NCI-H524 treated with DMSO at 0.1 percent for 48 hours (cell line): Measurements from ENCODE around the gene GCNA.

Source experiments
- DNase-seq: peaks from one replicate; lab custom pipeline; 2025; lab: John Stamatoyannopoulos, UW

Gene GCNA

DNA sequence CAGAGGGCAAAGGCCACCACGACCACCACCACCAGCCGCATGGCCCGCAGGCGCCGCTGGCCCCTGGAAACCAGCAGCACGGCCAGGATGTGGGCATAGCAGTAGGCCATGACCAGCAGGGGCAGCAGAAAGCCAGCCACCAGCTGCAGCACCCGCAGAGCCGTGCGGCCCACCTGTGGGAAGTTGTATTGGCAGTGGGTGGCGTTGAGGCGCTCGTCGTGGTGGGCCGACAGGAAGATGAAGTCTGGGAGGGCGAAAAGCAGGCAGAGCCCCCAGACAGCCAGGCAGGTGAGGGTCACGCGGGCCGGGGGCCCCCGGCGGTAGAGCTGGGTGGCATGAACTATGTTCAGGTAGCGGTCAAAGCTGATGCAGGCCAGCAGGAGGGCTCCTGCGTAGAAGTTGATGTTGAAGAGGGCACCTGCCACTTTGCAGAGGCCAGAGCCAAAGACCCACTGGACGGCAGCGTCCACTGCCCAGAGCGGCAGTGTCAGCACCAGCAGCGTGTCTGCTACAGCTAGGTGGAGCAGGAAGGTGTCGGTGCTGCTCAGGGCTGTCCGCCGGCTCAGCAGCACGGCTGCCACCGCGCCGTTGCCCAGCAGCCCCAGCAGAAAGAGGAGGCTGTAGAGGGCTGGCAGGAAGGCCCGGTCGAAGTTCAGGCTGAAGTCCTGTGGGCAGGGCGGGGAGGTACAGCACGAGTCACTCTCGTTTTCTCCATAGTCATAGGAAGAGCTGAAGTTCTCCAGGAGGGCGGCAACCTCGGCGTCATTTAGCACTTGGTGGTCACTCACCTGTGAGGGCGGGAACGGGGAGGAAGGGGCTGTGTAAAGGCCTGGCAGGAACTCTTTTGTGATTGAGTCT lies 38.7 kb downstream of the GCNA start:
- no peak for DNase-seq

- no peak for DNase-seq
These were observed 39.5 kb downstream of the GCNA start for GRCh38 chrX:71617742-71618141.

DNA sequence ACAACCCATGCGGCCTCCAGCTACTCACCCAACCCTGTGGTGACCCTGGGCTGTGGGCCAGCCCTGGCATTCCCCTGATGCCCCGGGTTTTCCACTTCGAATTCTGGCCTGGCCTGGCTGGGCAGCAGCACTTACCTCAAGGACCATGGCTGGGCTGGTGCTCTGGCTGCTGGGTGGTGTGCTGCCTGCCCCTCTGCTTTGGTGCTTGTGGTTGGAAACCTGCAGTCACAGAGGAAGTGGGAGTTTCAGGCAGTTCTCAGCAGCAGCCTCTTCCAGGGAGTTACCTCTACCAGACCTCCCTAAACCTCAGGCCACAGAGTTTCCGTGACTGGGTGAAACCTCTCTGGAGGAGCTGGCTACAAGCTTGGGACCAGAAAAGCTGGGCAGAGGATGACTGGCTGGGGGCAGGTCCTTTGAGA lies 40.1 kb downstream of the GCNA start, which contains the start of gene CXCR3:
Gene CXCR3, minus strand, starts transcription at position 209 of the 419 bp plus-strand sequence. Its CDS starts 62 bp downstream, at position 147.
- DNase-seq, result no peak

- no peak for DNase-seq
These were observed 40.5 kb downstream of the GCNA start for GRCh38 chrX:71618787-71619186.

DNA sequence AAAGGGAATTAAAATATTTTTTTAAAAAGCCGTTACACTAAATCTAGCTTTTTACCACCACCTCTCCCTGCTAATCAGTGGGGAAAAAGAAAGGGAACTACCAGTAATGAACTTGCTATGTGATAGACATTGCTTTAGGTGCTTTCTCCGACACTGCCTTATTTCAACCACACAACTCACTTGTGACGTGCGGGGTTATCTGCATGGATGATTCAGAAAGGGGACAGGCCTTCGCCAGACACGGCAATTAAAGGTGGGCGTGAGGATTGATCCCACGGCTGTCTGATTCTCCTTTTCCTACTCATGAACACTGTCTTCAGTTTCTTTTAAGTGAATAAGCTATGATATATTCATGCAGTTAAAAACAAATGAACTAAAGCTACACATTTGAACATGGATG lies 41.0 kb downstream of the GCNA start:
- DNase-seq, result no peak

DNA sequence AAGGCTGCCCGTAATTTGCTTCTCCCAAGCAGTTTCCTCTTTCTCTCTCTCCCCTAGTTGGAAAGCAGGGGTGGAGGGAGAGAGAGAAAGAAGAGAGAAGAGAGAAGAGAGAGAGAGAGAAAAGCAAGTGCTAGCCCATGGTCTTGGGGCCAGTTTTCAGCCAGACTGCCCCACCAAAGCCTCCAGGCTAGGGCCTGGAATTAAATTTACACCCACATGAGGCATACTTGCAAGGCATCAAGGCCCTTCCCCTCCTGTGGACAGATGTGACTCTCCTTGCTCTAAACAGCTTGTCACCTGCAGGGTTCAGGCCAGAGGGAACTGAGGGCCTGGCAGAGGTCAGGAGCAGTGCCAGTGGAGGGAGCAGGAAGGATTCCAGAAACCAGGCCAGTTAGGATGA lies 41.7 kb downstream of the GCNA start:
- no peak for DNase-seq

DNA sequence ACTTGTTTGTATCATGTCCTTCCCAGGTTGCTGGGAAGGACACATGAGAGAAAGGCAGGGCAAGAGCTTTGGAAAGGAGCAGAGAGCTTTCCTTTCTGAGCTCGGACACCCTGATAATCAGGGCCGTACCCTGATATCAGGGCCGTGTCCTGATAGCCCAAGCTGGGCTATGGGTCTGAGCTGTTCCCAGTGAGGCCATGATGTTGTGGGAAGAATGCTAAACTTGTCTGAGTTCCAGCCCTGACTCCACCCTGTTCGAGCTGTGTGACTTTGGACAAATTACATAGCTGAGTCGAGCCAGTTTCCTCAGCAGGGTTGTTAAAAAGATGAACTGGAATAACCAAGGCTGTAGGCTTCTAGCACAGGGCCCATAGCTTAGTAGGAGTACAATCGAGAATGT lies 43.4 kb downstream of the GCNA start:
- DNase-seq, result no peak

GRCh38 chrX:71622032-71622575 lies 43.9 kb downstream of the GCNA start:
- DNase-seq, result no peak

GRCh38 chrX:71622576-71623450 lies 44.6 kb downstream of the GCNA start:
- no peak for DNase-seq

DNA sequence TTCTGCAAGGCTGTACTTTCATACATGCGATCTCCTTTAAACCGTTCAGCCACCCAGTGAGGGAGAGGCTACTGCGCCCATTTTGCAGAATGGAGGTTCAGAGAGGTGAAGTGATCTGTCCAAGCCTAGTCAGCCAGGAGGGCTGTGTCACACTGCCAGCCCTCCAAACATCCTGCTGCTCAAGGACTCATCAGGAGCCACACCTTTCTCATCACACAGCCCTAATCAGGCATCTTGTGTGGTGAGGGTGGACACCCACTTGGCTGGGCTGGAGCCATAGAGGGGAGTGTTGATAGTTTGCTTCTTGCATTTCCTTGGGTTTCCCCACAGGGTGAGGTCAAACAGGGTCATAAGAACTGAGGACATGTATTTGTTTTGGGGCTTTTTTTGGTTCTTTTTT lies 45.5 kb downstream of the GCNA start:
- DNase-seq, result no peak

- no peak for DNase-seq
These were observed 47.2 kb downstream of the GCNA start for GRCh38 chrX:71625471-71625870.

DNA sequence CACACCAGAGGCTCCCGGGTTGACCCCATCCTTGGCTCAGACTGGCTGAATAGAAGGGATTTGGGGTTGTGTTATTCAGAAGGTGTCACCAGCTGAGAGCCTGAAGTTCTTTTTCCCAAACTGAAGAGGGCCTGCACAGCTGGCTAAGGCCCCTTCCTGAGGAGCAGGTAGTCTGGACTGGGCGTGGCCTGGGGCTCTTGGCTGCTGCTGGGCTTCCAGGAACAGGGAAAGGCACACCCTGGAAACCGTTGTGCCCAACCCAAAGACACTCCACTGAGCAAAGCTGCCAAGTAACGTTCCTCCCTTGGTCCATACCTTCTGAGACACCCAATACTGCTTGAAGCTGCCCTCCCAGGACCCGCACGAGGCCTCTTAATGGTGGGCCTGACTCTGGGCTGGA lies 48.3 kb downstream of the GCNA start:
- no peak for DNase-seq

DNA sequence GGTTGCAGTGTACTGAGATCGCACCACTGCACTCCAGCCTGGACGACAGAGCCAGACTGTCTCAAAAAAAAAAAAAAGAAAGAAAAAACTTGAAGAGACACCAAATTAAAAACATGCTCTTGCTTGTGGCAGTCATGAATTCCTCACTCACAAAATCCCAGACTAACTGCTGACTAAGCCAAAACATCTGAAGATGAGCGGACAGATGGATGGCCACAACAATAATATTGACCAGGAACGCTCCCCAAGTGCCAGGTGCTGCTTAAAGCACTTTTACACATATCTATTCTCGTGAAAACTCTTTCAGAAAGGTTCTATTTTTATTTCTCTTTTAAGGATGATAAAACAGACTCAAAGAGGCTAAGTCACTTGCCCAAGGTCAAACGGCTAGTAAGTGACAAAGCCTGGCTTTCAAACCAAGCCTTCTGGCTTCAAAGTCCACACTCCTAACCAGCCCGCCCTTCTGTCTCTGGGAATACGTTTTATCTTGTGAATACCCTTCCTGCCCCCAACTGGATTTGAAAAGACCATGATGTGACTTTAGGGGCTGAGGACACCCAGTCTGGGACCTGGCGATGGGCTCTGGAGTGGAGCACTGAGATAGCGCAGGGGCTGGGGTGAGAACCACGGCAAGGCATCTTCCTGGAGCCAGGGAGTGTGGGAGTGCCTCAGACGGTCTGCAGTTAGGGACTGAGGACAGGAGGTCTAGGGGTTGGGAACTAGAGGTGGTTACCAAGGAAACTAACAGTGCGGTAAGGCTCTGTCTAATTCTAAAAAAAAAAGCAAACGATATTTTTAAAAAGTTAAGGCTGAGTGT lies 49.6 kb downstream of the GCNA start:
- DNase-seq, result no peak

DNA sequence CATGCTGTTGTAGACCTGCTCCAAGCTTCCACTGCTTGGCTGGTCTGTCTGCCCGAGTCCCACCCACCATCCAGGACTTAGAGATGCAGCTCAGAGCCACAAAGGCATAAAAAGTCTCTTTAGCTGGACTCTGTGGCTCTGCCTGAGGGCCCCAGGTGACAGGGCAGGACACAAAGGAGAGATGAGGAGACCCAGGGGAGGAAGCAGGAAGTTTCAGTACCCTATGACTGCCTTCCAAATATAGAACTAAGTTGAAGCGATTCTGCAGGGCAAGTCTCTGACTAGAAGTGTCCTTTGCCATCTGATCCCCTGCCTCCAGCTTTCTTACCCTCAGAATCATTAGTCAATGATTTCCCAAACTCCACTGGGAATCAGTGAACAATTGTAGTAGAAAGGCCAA lies 51.2 kb downstream of the GCNA start:
- DNase-seq, result no peak

DNA sequence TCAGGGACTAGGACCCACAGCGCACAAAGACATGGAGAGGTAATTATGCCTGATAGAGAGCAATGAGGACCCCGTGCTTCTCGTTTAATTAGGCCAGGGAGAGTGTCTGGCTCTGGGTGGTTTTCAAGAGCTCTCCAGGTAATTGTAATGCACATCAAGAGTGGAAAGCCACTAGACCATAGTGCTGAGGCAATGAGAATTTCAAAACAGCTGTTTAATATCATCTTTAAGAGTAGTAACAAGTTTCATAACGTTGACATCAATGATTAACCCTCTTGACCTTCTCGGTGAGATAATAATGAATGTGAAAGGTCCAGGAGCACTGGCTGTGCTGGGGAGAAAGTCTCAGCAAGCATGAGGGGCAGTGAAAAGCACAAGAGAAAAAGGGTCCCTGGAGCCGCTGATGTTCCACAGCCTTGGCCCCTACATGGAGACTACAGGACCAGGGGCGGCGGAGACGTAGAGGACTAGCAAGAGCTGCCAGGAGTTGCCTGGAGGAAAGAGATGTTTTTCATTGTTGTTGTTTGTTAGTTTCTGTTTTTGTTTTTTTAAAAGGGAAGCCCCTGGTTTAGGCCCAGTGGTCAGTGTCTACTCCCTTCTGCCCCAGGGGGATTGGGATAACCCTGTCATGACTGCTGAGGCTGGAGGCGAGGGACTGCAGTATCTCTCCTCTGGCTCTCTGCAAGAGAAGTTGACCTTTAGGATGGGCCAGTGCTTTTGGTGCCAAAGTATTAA lies 54.9 kb downstream of the GCNA start:
- peak; percentile 83 for DNase-seq

DNA sequence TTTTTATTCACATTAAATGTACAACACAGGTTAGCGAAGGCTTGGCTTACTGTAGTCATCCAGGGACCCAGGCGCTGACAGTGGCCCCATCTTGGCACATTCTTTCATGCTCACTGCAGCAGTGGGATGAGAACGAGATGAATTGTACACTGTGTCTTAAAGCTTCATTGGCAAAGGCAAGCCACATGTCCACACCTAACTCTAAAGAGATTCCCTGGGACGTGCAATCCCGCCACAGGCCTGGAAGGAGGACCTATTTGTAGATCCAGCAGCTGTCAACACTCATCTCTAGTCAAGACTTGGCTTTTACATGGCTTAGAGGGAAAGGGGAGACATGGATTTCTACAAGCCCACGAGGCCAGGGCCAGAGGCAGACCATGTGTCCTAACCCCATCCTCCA lies 56.1 kb downstream of the GCNA start:
- no peak for DNase-seq

DNA sequence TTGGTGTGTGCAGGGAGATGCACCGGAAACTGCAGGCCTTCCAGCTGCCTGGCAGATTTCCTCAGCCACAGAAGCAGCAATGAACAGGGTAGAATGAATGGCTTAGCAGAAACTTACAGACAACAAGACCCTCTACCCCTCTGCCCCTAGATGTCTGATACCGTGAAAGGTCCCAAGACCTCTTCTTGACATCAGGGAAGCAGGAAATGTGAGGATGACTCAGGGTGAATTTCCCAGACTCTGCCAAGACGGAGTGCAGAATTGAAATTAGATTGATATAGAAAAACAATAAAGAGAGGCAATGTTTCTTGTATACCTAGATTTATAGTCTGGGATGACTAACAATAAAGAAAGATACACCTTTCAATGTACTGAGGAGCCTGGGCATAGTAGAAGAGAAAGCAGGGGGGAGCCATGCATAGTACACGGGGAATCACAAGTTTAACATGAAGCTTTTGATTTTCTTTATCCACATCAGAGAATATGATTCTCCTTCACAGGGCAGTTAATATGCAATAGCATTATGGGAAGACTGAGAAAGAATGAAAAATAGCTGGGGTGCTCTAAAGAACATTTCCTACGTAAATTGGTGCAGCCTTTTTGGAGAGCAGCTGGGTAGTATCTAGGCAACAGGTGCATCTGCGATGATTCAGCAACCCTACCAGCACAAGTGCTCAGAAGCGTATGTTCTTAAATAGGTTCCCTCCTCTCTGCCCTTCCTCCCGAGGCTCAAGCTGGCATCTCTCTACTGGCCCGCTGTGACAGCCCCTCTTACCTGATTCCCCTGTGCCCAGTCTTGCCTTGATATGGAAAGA lies 58.4 kb downstream of the GCNA start:
- peak; percentile 80 for DNase-seq

- no peak for DNase-seq
These were observed 59.0 kb downstream of the GCNA start for GRCh38 chrX:71637253-71637618.

GRCh38 chrX:71637848-71638247 lies 59.6 kb downstream of the GCNA start:
- DNase-seq, result no peak

DNA sequence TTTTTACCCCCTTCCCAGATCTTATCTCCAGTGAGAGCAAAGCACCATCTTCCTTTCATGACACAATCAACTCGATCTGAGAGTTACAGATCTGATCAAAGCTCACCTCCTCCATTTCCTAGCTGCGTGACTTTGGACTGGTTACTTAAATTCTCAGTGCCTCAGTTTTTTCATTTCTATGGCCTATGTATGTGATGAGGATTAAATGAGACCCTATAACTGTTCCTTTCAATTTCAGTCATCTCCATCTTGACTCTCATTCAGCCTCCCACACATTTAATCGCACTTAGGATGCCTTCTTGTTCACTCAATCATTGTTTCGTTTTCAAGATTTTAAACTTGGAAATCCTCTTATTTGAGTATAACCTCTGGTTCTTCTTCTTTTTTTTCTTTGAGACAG lies 60.2 kb downstream of the GCNA start:
- DNase-seq, result no peak
